ENCODE measurements around the gene OR6J1. TPM values are rescaled to one million over a fixed set of nuclear protein-coding genes. Genes with fewer than 3 reads are reported as not detected.

Gene OR6J1
- total and polyA plus RNA-seq, 9 of the 15 experiments (the other 6 are each of a cell fraction or from before 2014, with no cell fraction given) = not detected

- TF ChIP-seq SMARCB1 (IDR thresholded peaks at IDR 0.05; ENCODE audit: insufficient read length, low read depth) (no peak), MEF2D (tag; conservative IDR thresholded peaks at IDR 0.05; ENCODE audit: low read depth) (no peak), DACH1 (IDR thresholded peaks at IDR 0.05; ENCODE audit: partially characterized antibody) (no peak), CEBPZ (IDR thresholded peaks at IDR 0.05; ENCODE audit: borderline replicate concordance, low read depth, low read length) (no peak), RUNX1 (IDR thresholded peaks at IDR 0.05; ENCODE audit: low read depth) (no peak), TAF1 (IDR thresholded peaks at IDR 0.05; ENCODE audit: control insufficient read depth, extremely low read depth, insufficient read depth, low read length, severe bottlenecking) (no peak), ZNF764 (CRISPR knock-in tag; IDR thresholded peaks at IDR 0.05; ENCODE audit: low read depth) (no peak), CBX8 (IDR thresholded peaks at IDR 0.05; ENCODE audit: borderline replicate concordance, extremely low read depth, low read depth, low read length, poor library complexity, severe bottlenecking) (no peak)
These were observed 33.2 kb downstream of the OR6J1 start (continued) for GRCh38 chr14:22610931-22611330.
